Stimulated activated CD8-positive, alpha-beta memory T cell treated with anti-CD3 and anti-CD28 coated beads, Interleukin-4, amount 100 ng/mL, for 48 hours (primary cell): ENCODE data around the gene GLUD1.
"Not testable (repeated sequence)": the region's sequence is repeated elsewhere in the genome, so short reads cannot be mapped to it uniquely, and the experiment has no call there.

Experiments
- DNase-seq: peaks from one replicate; pipeline ENCODE4 v3.0.0-alpha.2; 2020

Gene GLUD1

DNA sequence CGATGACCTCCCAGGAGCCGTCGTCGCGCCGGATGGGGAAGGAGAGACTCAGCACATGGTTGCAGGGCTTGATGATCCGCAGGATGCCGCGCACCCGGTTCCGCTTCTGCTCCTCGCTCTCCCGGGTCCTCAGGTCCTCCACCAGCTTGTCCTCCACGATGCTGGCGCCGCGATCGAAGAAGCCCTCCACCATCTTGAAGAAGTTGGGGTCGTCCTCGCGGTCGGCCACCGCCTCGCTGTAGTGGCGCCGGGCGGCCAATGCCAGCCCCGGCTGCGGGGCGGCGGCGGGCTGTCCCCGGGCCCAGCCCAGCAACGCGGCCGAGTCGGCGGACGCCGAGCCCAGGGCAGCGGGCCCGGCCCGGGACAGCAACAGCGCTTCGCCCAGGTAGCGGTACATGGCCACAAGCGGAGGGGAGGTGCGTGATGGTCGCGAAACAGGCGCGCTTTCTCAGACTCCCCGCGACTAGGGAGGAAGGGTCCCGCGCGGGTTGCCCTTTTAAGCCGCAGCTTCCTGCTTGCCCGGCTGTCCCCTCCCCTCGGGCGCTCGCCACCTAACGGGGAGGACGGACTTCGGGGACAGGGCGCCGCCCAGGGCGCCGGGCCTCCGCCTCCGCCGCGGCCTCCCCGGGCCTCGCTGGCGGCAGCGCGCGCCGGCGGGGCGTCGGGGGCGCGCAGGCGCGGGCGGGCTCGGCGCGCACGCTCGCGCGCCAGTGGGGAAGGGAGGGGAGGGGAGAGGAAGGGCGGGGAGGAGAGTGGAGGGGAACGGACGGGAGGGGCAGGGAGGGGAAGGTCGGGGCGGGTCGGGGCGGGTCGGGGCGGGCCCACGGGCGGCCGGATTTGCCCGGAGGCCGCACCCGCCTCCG lies at the start of gene GLUD1, which contains the start of gene SHLD2:
Gene GLUD1 (minus strand): TSS at position 471 of the 863 bp plus-strand sequence. CDS start 74 bp downstream, at position 397.
Gene SHLD2 (plus strand): TSS at position 834 of the 863 bp plus-strand sequence. CDS start 56,149 bp downstream, outside the sequence.
- DNase-seq, result peak; percentile 91

DNA sequence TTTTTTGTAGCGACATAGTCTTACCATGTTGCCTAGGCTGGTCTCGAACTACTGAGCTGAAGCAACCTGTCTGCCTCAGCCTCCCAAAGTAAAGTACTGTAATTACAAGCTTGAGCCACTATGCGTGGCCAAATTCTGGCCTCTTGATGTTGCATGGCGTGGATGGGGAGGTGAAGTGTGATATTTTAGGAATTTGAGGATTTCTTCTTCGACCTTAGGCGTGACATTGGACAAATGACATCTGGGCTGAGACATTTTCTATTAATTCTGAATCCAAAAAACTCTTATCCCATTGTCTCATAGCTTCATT lies 48.4 kb upstream of the GLUD1 start:
- DNase-seq, result not testable (repeated sequence)

DNA sequence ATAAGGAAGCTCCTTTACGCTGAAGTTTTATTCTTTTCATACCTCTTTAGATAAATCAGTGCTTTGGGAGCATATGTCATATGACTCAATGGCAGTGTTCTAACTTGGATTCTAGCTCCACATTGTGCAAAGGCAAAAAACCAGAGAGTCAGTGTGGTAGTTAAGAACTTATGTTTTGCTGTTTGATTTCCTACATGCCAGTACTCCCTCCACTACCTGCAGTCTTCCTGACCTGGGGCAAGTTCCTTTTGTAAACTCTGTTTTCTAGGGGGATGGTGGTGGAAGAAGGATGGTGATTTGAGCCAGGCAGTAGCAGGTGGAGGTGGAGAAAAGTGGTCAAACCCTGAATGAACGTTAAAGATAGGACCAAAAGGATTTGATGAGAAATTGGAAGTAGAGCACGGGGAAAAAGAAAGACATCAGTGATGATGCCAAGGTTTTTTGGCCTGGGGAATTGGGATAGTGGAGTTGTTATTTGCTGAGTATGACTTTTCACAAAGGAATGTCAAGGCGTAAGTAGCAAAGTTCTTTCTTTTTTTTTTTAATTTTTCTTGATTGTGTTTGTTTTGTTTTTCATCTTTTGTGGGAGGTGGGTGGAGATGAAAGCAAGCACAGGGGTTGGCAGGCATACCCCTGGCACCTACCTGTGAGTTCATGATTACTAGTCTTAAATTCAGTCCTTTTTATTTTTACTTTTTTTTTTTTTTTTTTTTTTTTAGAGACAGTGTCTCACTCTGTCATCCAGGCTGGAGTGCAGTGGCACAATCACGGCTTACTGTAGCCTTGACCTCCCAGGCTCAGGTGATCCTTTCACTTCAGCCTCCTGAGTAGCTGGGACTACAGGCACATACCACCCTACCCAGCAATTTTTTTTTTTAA lies 47.8 kb upstream of the GLUD1 start:
- not testable (repeated sequence) for DNase-seq

DNA sequence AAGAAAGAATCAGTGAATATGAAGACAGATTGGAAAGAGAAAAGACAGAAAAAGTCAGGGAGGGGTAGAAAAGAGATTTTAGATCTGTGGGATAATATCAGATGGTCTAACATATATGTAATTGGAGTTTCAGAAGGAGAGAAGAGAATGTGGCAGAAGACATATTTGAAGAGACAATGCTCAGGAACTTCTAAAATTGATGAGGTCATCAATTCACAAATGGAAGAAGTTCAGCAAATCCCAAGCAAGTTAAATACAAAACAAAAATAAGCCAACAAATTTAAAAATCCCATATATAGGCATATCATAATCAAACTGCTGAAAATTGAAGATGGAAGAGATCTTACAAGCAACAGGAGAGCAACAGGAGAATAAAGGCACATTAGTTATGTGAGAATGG lies 42.8 kb upstream of the GLUD1 start:
- not testable (repeated sequence) for DNase-seq

DNA sequence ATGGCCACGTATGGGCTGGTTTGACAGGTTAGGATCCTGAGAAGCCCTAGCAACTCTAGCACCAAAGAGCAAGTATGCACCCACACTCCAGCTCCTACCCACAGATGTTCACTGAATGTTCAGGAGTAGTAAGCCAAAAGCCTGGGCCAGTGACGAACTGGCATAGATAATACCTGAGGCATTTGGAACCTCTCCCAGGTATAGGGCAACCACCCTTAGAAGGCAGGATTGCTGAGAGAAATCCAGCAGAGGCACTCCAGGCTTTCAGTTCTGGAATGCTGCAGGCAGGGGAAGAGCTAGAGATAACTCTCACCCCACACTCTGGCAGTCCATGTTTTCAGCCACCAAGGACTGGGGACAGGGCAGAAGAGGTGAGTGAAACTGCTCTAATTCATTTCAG lies 39.8 kb upstream of the GLUD1 start:
- DNase-seq, result not testable (repeated sequence)

DNA sequence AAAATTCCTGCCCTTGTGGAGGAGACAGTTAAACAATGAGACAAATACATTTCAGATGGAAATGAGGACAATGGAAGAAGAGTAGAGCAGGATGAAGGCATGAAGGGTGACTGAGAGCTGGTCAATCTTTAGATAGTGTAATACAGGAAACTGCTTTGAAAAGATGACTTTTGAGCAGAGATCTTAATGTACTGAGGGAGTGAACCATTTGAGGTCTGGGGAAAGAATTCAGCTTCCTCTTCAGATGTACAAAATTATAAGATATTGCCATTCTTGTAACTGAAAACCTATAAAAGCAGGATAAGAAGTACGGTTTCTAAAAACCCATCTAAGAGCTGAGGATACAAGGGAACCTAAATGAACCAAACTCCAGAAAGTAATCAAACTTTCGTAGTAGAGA lies 39.3 kb upstream of the GLUD1 start:
- DNase-seq, result not testable (repeated sequence)

DNA sequence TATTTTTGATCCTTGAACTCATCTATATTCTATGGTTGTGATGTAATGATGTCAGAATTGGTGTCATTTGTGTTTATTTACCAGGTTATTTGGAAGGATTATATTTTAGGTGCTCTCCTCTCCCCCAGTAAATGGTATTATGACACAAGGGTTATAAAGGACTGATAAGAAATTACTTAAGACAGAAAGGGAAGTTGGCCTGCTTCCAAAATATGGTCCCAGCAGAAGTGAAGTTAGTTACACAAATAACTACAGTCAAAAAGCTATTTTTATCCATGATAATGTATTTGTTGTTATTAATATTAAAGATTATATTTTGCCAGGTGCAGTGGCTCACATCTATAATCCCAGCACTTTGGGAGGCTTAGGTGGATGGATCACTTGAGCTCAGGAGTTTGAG lies 37.5 kb upstream of the GLUD1 start:
- DNase-seq, result not testable (repeated sequence)

DNA sequence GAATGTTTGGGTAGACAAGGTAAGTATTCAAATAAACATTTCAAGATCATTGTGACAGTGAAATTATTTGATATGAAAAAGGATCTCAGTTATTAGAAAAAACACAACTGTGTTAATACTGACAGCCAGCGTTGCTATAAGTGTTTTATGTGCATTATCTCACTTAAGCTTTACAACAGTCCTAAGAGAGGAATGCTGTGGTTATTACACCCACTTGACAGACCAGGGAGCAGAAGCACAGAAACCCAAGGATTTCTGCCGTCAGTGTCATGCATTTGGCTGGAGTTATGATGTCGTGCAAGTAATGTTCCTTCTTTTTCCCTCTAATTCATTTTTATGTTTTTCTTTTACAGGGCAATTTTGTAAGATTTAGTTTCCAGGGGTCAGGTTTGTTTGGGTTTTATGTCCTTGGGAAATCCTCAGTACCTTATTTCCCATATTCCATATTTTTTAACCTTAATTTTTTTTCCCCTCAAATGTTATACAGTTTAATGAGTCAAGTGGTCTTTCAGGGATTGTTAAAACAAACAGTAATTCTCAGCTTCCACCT lies 33.0 kb upstream of the GLUD1 start:
- DNase-seq, result not testable (repeated sequence)

DNA sequence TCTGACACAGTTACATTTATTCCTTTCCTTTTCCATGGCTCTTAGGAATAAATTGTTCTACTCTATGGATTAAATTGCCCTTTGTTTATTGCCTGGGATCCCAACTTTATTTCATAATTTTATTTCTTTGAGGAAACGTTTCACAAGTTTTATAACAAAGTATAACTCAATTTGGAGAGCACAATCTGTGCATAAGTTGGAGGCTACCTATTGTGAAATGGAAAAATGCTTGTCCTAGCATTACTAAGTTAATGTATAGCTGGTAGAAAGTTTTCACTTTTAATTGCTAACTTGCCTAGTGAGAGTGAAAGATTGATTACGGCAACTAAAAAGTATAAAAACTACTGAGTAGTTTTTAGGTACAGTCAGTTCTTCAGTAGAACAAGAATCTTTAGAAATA lies 32.4 kb upstream of the GLUD1 start:
- DNase-seq, result not testable (repeated sequence)

DNA sequence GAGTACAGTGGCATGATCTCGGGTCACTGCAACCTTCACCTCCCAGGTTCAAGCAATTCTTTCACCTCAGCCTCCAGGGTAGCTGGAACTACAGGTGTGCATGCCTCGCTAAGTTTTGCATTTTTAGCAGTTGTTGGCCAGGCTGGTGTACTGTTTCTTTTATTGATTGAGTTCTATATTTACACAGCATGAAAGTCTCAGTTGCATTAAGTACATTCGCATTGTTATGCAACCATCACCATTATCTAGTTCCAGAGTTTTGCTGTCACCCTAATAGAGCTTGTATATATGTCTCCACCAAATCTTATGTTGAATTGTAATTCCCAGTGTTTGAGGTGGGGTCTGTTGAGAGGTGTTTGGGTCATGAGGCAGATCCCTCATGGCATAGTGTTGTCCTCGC lies 28.7 kb upstream of the GLUD1 start:
- DNase-seq, result not testable (repeated sequence)

DNA sequence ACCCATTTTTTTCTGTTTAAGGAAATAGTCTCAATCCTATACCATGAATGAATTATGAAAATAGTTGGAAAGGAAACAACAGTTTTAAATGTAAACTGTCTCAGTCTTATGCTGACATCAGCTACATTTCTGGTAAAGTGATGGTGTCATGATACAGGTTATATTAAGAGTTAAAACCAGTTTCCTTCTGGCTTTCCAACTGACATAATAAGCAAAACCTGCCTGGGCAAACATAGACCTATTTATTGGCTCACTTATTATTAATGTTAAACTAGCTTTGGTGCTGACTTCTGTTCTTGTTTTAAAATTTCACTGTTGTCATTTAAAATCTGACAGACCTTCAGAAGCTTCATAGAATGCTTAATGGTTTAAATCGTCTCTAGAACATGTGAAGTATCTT lies 24.4 kb upstream of the GLUD1 start:
- DNase-seq, result not testable (repeated sequence)

DNA sequence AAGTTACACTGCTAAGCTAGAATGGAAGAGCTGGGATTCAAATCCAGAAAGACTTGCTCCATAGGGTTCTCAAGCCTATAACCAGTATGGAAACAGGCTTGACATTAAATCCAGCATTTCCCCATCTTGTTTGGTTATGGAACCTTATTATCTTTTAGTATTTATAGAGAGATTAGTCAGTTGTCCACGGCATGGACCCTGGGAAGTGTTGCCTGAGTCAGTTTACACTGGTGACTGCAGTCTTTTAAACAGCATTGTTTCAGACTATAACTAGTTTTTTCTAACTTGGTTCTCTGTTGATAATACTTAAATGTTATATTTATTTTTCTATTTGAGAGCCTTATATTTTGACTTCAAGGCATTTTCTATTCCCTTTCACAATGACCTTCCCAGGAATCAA lies 23.5 kb upstream of the GLUD1 start:
- DNase-seq, result not testable (repeated sequence)

DNA sequence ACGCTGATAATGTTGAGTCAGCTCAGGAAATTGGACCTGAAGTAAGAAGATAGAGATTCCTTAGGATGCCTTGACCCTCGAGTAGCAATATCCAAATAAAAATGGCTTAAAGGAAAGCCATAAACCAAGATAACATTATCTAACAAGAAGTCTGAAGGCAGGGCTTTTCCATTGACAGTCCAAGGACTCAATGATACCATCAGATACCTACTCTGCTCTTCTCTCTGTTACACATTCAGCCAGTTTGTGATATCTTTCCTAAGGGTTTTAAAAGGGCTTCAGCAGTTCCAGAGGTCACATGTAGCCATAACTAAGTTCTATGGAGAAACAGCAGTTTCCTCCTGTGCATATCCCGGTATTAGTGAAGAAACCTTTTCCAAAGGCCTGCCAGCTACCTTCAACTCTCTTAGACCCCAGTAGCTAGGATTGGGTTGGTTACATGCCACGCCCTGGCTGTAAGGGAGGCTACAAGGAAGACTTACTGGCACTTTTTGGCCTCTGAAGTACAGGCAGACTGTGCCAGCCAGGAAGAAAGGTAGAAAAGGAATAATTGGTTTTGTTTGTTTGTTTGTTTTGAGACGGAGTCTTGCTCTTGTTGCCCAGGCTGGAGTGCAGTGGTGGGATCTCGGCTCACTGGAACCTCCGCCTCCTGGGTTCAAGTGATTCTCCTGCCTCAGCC lies 10.9 kb upstream of the GLUD1 start:
- DNase-seq, result no peak

DNA sequence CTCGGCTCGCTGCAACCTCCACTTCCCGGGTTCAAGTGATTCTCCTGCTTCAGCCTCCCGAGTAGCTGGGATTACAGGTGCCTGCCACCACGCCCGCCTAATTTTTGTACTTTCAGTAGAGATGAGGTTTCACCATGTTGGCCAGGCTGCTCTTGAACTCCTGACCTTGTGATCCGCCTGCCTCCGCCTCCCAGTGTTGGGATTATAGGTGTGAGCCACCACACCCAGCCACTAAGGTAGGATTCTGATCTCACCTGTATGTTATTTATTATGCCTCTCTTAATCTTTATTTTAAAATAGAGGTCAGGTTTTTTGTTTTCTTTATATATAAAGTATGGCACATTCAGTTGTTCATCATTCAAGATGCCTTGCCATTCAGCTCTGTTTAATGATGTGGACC lies 10.1 kb upstream of the GLUD1 start:
- DNase-seq, result not testable (repeated sequence)

DNA sequence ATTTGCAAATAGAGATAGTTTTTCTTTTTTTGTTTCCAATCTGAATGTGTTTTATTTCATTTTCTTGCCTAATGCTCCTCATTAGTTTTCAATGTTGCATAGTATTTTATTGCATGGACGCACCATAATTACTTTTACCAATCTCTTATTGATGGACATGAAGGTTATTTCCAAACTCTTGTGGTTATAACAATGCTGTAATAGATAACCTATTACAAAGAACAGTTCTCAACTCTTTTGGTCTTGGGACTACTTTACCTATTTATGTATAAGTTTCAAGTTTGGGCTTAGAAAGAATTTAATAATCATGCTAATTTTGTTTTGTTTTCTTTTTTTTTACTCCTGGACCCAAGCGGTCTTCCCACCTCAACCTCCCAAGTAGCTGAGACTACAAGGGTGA lies 7.4 kb upstream of the GLUD1 start:
- DNase-seq, result no peak

DNA sequence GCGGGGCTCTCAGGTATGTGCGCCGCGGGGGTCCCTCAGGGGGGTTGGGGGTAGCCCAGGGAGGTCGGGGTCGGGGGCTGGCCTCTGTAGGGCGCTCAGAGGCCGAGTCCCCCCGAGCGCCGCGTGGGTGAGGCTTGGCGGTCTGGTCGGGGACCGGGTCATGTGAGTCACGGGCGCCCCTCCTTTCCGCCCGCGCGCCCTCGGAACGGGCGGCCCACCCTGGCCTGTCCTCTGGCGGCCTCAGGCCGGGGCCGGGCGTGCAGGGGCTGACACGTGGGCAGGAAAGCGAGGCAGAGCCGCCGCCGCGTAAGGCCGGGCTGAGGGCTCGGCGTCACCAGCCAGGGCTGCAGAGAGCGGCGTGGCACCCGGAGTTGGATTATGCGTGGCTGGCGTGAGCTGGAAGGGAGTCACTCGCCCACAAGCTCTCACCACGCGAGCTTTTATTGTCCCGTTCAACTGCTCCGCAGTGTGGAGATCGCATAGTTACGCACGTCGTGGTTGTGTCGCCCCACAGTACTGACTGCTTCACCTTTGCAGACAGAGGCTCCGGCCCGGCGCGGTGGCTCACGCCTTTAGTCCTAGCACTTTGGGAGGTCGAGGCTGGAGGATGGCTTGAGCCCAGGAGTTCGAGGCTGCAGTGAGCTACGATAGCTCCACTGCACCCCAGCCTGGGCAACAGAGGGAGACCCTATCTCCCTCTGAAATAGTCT lies 748 bp upstream of the GLUD1 start:
- peak; percentile 80 for DNase-seq

DNA sequence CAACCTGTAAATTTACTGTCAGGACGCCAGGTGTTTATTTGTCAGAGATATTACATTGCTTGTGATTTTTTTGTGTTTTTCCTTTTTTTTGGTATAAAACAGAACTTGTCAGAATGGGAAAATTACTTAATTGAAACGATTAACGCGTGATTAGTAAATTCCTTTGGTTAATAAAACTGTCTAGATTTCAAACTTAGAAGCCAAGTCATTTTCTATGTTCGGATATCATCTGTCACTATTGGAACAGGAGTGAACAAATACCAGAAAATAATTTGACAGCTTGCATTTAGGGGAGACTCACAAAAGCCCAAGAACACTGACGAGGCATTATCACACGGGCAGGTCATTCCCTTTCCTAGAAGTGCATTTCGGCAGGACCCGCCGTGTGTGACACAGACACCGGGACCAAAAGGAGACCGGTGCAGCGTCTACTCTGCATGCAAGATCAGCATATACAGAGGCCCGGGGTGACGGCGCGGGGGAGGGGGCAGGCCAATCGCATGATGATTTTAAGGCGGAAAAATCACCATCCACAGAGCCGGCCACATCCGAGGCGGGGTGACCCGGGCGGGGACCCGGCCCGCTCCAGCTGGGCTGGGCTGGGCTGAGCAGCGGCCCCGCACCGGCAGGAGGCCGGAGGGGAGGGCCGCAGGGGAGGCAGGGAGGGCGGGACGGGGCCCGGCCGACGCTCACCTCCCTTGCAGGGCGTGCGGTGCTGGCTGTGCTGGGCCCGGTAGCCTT lies 841 bp downstream of the GLUD1 start:
- peak; percentile 84 for DNase-seq

DNA sequence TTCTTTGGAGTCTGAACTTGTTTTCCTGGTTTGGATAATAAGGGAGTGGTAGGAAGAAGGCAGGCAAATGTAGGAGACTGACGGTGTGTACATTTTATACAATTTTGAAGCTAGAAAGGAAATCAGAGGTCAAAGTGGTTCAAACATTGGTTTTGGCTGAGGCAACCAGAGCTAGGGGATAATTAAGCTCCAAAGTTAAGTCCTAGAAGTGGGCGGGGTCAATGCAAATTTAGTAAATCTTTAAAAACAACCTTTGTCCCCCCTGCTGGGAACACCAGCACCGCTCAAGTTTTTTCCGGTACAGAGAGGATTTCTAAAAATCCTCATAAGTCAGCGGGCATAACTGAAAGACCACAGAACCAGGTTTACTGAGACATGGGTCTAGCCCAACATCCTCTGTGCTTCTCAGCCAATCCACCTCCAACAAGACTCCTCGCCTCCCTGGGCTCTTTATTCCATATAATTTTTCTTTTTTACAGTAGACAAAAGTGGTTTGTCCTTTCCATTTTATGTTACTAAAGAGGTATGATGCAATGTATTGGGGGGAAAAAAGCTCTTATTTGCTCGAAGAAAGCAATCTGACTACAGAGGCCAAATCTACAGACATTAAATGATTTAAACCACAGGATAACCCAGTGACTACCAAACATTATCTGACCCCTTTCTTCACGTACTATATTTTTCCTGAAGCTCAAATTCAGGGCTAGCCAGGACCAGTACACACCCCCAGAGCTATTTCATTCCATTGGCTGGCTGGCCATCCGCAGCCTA lies 1.6 kb downstream of the GLUD1 start:
- peak; percentile 36 for DNase-seq

DNA sequence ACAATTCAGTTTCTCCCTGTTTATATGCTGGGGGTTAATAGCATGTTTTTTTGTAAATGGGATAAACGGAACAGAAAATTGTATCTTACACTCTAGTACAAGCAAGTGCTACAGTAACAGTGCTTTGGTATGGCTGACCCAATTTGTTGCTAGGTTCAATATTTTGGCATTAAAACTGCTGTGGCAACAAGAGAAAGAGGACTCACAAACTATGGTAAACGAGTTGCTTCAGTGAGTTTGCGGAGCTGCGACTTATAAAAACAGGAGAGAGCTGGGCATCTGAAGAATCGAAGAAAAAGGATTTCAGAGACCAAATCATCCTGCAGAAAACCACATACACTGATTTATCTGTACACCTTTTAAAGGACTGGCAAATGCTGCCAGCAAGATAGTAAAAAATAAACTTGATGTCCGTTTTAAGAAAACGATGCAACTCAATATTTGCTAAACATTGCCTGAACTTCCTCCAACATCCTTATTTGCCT lies 2.2 kb downstream of the GLUD1 start:
- DNase-seq, result no peak

DNA sequence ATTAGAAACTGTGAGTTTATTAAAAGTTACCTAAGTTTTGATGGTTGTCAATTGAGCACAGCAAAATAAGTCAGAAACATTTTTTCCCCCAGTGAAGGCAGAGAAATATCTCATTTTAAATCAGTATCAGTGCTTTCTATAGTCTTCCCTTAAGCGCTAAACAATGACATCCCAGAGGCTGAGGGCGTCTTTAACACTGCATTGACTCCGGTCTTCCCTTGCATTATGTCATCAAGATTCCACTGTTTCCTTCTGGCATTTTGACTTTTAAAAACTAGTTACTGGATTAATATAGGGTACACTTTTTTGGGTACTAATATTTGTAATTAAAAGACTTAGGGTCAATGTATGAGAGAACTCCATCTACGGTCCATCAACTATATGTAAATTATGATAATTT lies 3.9 kb downstream of the GLUD1 start:
- DNase-seq, result no peak
